NT2/D1 (cell line): Measurements from ENCODE around the gene BMP8B.
A peak's percentile ranks its signal among the peaks of the same experiment; 100 is the strongest.
"Not testable (repeated sequence)": the region's sequence is repeated elsewhere in the genome, so short reads cannot be mapped to it uniquely, and the experiment has no call there.

Experiments
- DNase-seq: peaks from one replicate; pipeline ENCODE4 v3.0.0-alpha.2; 2011; ENCODE audit warnings: low read depth, low spot score
- H3K27me3 ChIP-seq: 2 replicates; pipeline ENCODE4 v1.6.0; 2011; ENCODE audit warnings: mild to moderate bottlenecking; ENCODE audit not compliant: insufficient read length, insufficient read depth
- H3K36me3 ChIP-seq: 2 replicates; pipeline ENCODE4 v1.6.1; 2011; ENCODE audit warnings: mild to moderate bottlenecking, low read length, mixed read lengths; ENCODE audit not compliant: insufficient read depth, insufficient read length
- H3K4me1 ChIP-seq: 2 replicates; pipeline ENCODE4 v1.5.1; 2011; ENCODE audit not compliant: insufficient read depth, insufficient read length
- H3K4me3 ChIP-seq: 2 replicates; pipeline ENCODE4 v1.5.1; 2011; ENCODE audit warnings: low read depth; ENCODE audit not compliant: insufficient read length
- H3K9ac ChIP-seq: 2 replicates; pipeline ENCODE4 v1.6.0; 2011; ENCODE audit warnings: low read depth; ENCODE audit not compliant: insufficient read length
- H3K9me3 ChIP-seq: 2 replicates; pipeline ENCODE4 v1.5.1; 2011; ENCODE audit warnings: mild to moderate bottlenecking, low read length; ENCODE audit not compliant: insufficient read depth
- SUZ12 ChIP-seq: IDR thresholded peaks from 2 replicates; pipeline ENCODE4 v1.6.1; 2011; ENCODE audit not compliant: insufficient read length, insufficient read depth; ENCODE audit errors: extremely low read depth
- YY1 ChIP-seq: IDR thresholded peaks from 2 replicates; pipeline ENCODE4 v1.6.1; 2011; ENCODE audit not compliant: insufficient read length, insufficient read depth
- ZNF274 ChIP-seq: IDR thresholded peaks from 2 replicates; pipeline ENCODE4 v1.6.1; 2011; ENCODE audit warnings: mild to moderate bottlenecking, low read depth, low read length

The BMP8B gene

GRCh38 chr1:39781349-39781715 lies 7.3 kb downstream of the BMP8B start:
- Histone ChIP-seq H3K4me1 (no peaks in the 10 kb centered on the region), H3K27me3 (peaks cover 44% of the 10 kb centered on the region), H3K36me3 (no peaks in the 10 kb centered on the region), H3K9me3 (no peaks in the 10 kb centered on the region), H3K9ac (no peak overlapping the region), H3K4me3 (no peak overlapping the region)
- DNase-seq, result no peak
- TF ChIP-seq ZNF274 (no peak), YY1 (no peak), SUZ12 (no peak)

GRCh38 chr1:39779821-39780220 lies 8.8 kb downstream of the BMP8B start:
- Histone ChIP-seq H3K9me3 (no peaks in the 10 kb centered on the region), H3K27me3 (peaks cover 34% of the 10 kb centered on the region), H3K36me3 (no peaks in the 10 kb centered on the region), H3K4me1 (no peaks in the 10 kb centered on the region), H3K4me3 (no peak overlapping the region), H3K9ac (no peak overlapping the region)
- DNase-seq, result no peak
- TF ChIP-seq SUZ12 (no peak), YY1 (no peak), ZNF274 (no peak)

DNA sequence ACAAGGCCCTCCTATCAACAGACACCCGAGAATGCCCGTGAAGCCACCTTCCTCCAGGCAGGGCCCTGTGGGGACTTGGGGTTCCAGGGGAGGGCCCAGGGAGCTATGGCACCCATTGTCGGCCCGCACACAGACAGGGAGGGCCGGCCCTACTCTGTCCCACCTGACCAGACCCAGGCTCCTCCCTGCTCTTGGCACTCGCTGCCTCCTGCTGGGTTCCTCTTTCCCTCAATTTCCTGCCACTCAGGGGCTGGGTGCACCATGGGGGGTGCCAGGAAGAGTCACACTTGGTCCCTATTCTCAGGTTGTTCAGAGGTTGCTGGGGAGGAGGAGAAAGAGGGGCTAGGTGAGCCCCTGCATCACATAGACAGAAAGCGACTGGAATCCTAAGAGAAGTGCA lies 9.5 kb downstream of the BMP8B start:
- Histone ChIP-seq H3K4me3 (no peak overlapping the region), H3K36me3 (no peaks in the 10 kb centered on the region), H3K9ac (no peak overlapping the region), H3K27me3 (peaks cover 34% of the 10 kb centered on the region), H3K4me1 (no peaks in the 10 kb centered on the region), H3K9me3 (no peaks in the 10 kb centered on the region)
- no peak for TF ChIP-seq SUZ12
- no peak for TF ChIP-seq ZNF274
- no peak for TF ChIP-seq YY1
- no peak for DNase-seq

DNA sequence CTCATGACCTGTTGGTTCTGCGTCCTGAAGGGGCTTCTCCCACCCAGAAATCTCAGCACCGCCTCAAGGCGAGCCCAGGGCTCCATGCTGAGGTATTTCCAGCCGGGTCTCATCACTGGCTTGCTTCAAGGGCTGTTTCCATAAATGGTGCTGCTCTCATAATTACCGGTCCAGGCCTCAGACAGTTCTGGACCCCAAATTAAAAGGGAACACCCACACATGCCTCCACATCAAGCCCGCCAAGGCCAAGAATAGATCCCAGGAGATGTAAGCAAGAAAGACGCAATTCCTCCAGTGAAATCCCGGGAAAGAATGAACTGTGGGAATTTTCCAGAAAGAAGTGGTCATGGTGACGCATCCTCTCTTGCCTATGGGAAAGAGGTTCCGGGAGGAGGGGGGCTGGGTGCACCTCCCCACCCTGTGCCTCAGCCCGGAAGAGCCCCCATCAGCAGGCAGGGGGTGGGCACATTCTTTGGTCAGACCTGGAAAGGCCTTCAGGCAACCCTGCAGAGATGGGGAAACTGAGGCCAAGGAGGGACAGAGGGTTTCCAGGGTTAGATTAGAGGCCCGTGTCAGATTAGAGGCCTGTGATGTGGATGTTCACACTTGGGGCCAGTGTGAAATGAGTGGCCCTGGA lies 10.1 kb downstream of the BMP8B start:
- peaks cover 29% of the 10 kb centered on the region for H3K27me3 ChIP-seq

GRCh38 chr1:39777896-39778295 lies 10.8 kb downstream of the BMP8B start:
- H3K27me3 ChIP-seq, result peaks cover 22% of the 10 kb centered on the region
- H3K4me1 ChIP-seq, H3K9me3 ChIP-seq, DNase-seq, H3K9ac ChIP-seq, H3K4me3 ChIP-seq, H3K36me3 ChIP-seq: not testable (repeated sequence)

More for the DNA sequence above, 10.1 kb downstream of the BMP8B start:
- H3K9me3 ChIP-seq, H3K4me1 ChIP-seq, H3K36me3 ChIP-seq, DNase-seq, H3K9ac ChIP-seq, H3K4me3 ChIP-seq: not testable (repeated sequence)

- H3K27me3 ChIP-seq, result peaks cover 20% of the 10 kb centered on the region
- TF ChIP-seq ZNF274, result no peak
- TF ChIP-seq YY1, result no peak
- TF ChIP-seq SUZ12, result no peak
- H3K4me1 ChIP-seq, result no peaks in the 10 kb centered on the region
- no peak for DNase-seq
- H3K9me3 ChIP-seq, result no peaks in the 10 kb centered on the region
- no peak overlapping the region for H3K4me3 ChIP-seq
- no peak overlapping the region for H3K9ac ChIP-seq
- H3K36me3 ChIP-seq, result no peaks in the 10 kb centered on the region
Observed at GRCh38 chr1:39777306-39777705, 11.4 kb downstream of the BMP8B start.

DNA sequence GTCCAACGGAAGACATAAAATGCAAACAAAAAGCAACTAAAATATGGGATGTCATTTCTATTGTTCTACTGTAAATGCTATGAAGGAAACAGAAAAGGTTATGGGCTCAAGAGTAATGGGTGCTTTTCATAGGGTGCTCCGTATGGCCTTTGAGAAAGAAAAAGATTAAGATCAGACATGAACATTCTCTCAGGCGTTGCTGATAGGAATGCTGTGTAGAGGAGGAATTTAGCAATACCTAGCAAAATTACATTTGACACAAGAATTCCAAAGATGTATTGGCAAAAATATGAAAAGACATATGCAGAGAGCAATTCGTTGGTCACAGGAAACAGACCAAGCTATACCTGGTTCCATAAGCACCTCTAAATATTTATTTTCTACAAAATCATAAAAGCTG lies 11.8 kb downstream of the BMP8B start:
- no peaks in the 10 kb centered on the region for H3K4me1 ChIP-seq
- H3K27me3 ChIP-seq, result peaks cover 23% of the 10 kb centered on the region
- H3K9ac ChIP-seq, result no peak overlapping the region
- no peak for TF ChIP-seq ZNF274
- TF ChIP-seq SUZ12, result no peak
- TF ChIP-seq YY1, result no peak
- no peak overlapping the region for H3K4me3 ChIP-seq
- H3K36me3 ChIP-seq, result no peaks in the 10 kb centered on the region
- DNase-seq, result no peak
- H3K9me3 ChIP-seq, result no peaks in the 10 kb centered on the region

- TF ChIP-seq YY1 (no peak), SUZ12 (no peak), ZNF274 (no peak)
- no peak overlapping the region for H3K9ac ChIP-seq
- H3K27me3 ChIP-seq, result peaks cover 25% of the 10 kb centered on the region
- no peak for DNase-seq
- no peak overlapping the region for H3K4me3 ChIP-seq
- no peaks in the 10 kb centered on the region for H3K9me3 ChIP-seq
- H3K4me1 ChIP-seq, result no peaks in the 10 kb centered on the region
- H3K36me3 ChIP-seq, result no peaks in the 10 kb centered on the region
Observed at GRCh38 chr1:39776400-39776713, 12.3 kb downstream of the BMP8B start.

DNA sequence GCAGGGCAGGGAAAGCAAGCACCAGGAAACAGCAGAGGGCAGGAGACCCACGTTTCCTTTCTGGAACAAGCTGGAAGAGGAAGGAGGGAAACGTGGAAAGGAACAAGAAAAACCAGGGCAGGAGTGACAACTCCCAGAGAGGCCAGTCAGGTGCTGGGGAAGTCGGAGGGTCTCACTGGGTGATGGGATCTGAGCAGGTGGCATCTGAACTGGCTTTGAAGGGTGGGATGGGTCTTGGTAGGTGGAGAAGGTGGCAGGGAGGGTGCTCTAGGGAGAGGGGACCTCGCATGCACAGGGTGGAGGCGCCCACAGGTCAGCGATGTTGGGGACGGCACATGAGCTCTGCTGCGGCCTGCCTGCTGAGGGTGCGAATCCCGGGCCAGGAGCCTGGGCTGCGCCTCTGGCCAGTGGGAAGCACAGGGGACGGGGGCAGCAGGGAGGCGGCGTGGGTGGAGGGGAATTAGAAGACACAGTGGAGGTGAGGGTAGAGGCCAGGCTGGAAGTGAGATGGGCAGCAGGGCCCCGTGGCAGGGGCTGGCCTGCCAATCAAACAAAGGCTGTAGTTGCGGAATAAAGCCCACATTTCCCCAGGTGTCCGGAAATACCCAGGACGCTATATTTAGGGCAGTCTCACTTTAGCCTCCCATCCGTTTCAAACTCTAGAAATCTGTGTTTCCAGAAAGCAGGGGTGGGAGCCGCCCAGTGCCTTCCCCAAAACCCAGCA lies 12.8 kb downstream of the BMP8B start:
- not testable (repeated sequence) for H3K4me1 ChIP-seq, DNase-seq, H3K36me3 ChIP-seq, H3K9ac ChIP-seq, H3K9me3 ChIP-seq, H3K4me3 ChIP-seq
- peaks cover 25% of the 10 kb centered on the region for H3K27me3 ChIP-seq

DNA sequence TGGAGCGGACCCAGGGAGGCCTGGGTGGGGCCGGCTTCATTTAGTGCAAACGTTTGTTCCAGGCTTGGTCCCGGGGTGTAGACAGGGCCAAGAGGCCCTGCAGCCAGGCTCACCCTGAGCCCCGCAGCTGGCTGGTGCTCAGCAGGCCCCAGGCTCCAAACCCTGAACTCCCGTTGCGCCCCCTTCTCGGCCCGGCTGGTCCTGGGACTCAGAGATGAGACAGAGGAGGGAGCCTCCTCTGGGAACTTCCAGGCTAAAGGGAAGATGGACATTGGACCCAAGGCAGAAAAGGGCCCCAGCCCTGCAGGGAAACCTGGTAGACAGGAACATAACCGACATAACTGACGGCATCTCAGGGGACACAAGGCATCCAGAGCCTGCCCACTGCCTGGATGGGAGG lies 13.5 kb downstream of the BMP8B start:
- H3K9ac ChIP-seq, result peak overlapping the region; percentile 21
- H3K36me3 ChIP-seq, H3K9me3 ChIP-seq, DNase-seq, H3K4me3 ChIP-seq, H3K4me1 ChIP-seq: not testable (repeated sequence)
- H3K27me3 ChIP-seq, result peaks cover 26% of the 10 kb centered on the region
